Osteocyte (in vitro differentiated cells): Measurements from ENCODE around the gene ETFA. TPM values are rescaled to one million over a fixed set of nuclear protein-coding genes. Genes with fewer than 3 reads are reported as not detected.

Source experiments
- DNase-seq: peaks from one replicate; pipeline ENCODE4 v3.0.0; 2021; ENCODE audit warnings: mixed read lengths; ENCODE audit not compliant: unreplicated experiment; ENCODE audit errors: extremely low spot score
- H3K27ac Mint-ChIP-seq: one replicate; pipeline ENCODE4 v1.8.0; 2021; ENCODE audit warnings: mild to moderate bottlenecking, mixed read lengths; ENCODE audit not compliant: unreplicated experiment
- H3K27me3 Mint-ChIP-seq: one replicate; pipeline ENCODE4 v1.8.0; 2021; ENCODE audit warnings: mixed read lengths; ENCODE audit not compliant: unreplicated experiment
- H3K36me3 Mint-ChIP-seq: one replicate; pipeline ENCODE4 v1.8.0; 2021; ENCODE audit warnings: mixed read lengths; ENCODE audit not compliant: unreplicated experiment
- H3K4me1 Mint-ChIP-seq: one replicate; pipeline ENCODE4 v1.8.0; 2021; ENCODE audit warnings: mixed read lengths; ENCODE audit not compliant: unreplicated experiment
- H3K4me3 Mint-ChIP-seq: one replicate; pipeline ENCODE4 v1.8.0; 2021; ENCODE audit warnings: mild to moderate bottlenecking, moderate library complexity, mixed read lengths; ENCODE audit not compliant: unreplicated experiment
- H3K9me3 Mint-ChIP-seq: one replicate; pipeline ENCODE4 v1.8.0; 2021; ENCODE audit warnings: mixed read lengths; ENCODE audit not compliant: unreplicated experiment
- total RNA-seq: library from RNA; stranded (reverse); gene quantifications from 2 replicates; pipeline ENCODE4 v1.2.1, GENCODE V29; 2021
- TF ChIP-seq, protein P1 (sequence below): fragments of 200-600 bp; sonication (generic); IDR thresholded peaks from 2 replicates; pipeline ENCODE4 v1.5.0; 2021; ENCODE audit warnings: antibody characterized with exemption, mild to moderate bottlenecking, moderate library complexity

ETFA gene
- total RNA-seq, 1 donor from 2014 or later: 98.2 TPM

- Mint-ChIP-seq H3K4me3 (no peak overlapping the region), H3K9me3 (no peaks in the 10 kb centered on the region), H3K4me1 (peaks cover 25% of the 10 kb centered on the region), H3K36me3 (no peaks in the 10 kb centered on the region), H3K27me3 (no peaks in the 10 kb centered on the region), H3K27ac (peak overlapping the region; percentile 13)
- TF ChIP-seq, protein P1, sequence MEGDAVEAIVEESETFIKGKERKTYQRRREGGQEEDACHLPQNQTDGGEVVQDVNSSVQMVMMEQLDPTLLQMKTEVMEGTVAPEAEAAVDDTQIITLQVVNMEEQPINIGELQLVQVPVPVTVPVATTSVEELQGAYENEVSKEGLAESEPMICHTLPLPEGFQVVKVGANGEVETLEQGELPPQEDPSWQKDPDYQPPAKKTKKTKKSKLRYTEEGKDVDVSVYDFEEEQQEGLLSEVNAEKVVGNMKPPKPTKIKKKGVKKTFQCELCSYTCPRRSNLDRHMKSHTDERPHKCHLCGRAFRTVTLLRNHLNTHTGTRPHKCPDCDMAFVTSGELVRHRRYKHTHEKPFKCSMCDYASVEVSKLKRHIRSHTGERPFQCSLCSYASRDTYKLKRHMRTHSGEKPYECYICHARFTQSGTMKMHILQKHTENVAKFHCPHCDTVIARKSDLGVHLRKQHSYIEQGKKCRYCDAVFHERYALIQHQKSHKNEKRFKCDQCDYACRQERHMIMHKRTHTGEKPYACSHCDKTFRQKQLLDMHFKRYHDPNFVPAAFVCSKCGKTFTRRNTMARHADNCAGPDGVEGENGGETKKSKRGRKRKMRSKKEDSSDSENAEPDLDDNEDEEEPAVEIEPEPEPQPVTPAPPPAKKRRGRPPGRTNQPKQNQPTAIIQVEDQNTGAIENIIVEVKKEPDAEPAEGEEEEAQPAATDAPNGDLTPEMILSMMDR: no peak
- no peak for DNase-seq
These were observed 111.9 kb downstream of the ETFA start for GRCh38 chr15:76199106-76200082.

- H3K27me3 Mint-ChIP-seq: no peaks in the 10 kb centered on the region
- DNase-seq: no peak
- H3K4me3 Mint-ChIP-seq: no peak overlapping the region
- no peak overlapping the region for H3K27ac Mint-ChIP-seq
- H3K36me3 Mint-ChIP-seq: no peaks in the 10 kb centered on the region
- TF ChIP-seq, protein P1: no peak
- H3K9me3 Mint-ChIP-seq: no peaks in the 10 kb centered on the region
- H3K4me1 Mint-ChIP-seq: peaks cover 25% of the 10 kb centered on the region
These were observed 112.7 kb downstream of the ETFA start for GRCh38 chr15:76198456-76199105.

GRCh38 chr15:76197703-76198455 is 113.4 kb downstream of the ETFA start:
- Mint-ChIP-seq H3K27me3 (no peaks in the 10 kb centered on the region), H3K27ac (no peak overlapping the region), H3K9me3 (no peaks in the 10 kb centered on the region), H3K4me3 (no peak overlapping the region), H3K36me3 (no peaks in the 10 kb centered on the region), H3K4me1 (peaks cover 25% of the 10 kb centered on the region)
- TF ChIP-seq, protein P1: no peak
- DNase-seq: no peak

DNA sequence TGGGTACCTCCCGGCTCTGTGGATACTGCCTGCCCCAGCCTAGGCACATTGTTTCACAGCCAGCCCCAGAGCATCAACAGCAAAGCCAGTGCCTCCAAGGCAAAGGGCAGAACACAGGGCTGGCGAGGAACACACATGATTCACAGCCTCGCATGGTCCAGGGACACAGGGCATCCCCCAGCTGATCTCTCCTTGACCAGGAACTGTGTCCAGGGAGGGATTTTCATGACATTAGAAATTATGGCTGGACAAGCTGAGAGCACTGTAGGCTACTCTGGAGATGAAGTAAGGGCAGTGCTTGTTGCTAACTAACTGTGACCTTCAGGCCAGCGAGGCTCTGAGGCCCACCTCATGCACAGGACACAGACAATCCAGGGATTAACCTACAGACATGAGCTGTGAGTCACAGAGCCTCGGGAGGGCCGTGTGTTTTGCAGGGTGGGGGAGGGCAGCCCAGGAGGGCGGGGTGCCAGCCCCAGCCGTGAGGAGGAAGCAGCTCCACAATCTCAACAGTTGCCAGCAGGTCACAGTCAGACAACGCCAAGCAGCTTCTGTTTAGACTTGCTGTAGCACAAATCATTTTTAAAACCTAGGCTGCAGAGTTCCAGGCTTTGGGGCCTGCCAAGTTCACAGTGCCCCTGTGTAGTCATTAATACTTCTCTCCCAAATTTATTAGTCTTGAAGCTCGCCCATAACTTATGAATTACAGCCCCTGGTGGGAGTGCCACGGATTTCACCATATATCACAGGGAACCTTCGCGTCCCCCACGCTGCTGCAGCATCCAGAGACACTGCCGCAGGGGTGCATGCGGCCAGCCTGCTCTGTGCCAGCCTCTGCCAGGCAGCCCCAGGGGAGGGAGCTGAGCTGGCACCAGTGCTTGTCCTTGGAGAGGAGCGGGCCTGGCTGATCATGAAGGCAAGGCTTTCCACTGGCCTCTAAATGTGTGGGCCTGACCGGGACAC is 114.7 kb downstream of the ETFA start:
- Mint-ChIP-seq H3K9me3 (no peaks in the 10 kb centered on the region), H3K36me3 (no peaks in the 10 kb centered on the region), H3K4me3 (no peak overlapping the region), H3K27ac (peak overlapping the region; percentile 38), H3K27me3 (no peaks in the 10 kb centered on the region), H3K4me1 (peaks cover 25% of the 10 kb centered on the region)
- no peak for DNase-seq
- TF ChIP-seq, protein P1: no peak
